SK-N-SH (cell line): ENCODE data around the gene RAB27B.

Source experiments
- CTCF ChIP-seq: fragments of 200-600 bp; sonication (generic); IDR thresholded peaks from 2 replicates; pipeline ENCODE4 v1.6.1; 2017; ENCODE audit warnings: antibody characterized with exemption, mild to moderate bottlenecking, moderate library complexity
- EP300 ChIP-seq, 2 experiments: IDR thresholded peaks; 2 replicates each; pipeline versions ENCODE4 v1.4.0 to v1.6.1; 2012; ENCODE audit warnings: borderline replicate concordance in 1 of 2, low read depth in 1 of 2, low read length in 1 of 2
- EZH2phosphoT487 ChIP-seq: fragments of 200-600 bp; sonication (generic); IDR thresholded peaks from 2 replicates; pipeline ENCODE4 v1.6.1; 2017; ENCODE audit warnings: low read depth, mixed run types, mild to moderate bottlenecking, antibody characterized with exemption, moderate library complexity, borderline replicate concordance
- GABPA ChIP-seq: IDR thresholded peaks from 2 replicates; pipeline ENCODE4 v1.4.0; 2012; ENCODE audit warnings: low read depth, mild to moderate bottlenecking
- GATA2 ChIP-seq: sonication (generic); formaldehyde crosslinking; IDR thresholded peaks from 2 replicates; pipeline ENCODE4 v1.5.0; 2020; ENCODE audit warnings: mild to moderate bottlenecking, missing genetic modification reagents
- IRF3 ChIP-seq: fragments of 150-350 bp; IDR thresholded peaks from 2 replicates; pipeline ENCODE4 v1.6.1; 2016; ENCODE audit warnings: mild to moderate bottlenecking, low read depth, low read length
- JUND ChIP-seq: IDR thresholded peaks from 2 replicates; pipeline ENCODE4 v1.4.0; 2012
- MAX ChIP-seq: IDR thresholded peaks from 2 replicates; pipeline ENCODE4 v1.4.0; 2012; ENCODE audit warnings: low read depth
- MXI1 ChIP-seq: IDR thresholded peaks from 2 replicates; pipeline ENCODE4 v1.6.1; 2012; ENCODE audit warnings: mild to moderate bottlenecking, low read depth, low read length, improper control_type of control experiment
- RAD21 ChIP-seq: IDR thresholded peaks from 2 replicates; pipeline ENCODE4 v1.6.1; 2012; ENCODE audit warnings: mild to moderate bottlenecking, low read length
- SIN3A ChIP-seq: IDR thresholded peaks from 2 replicates; pipeline ENCODE4 v1.6.1; 2012; ENCODE audit warnings: low read depth, mild to moderate bottlenecking, low read length, moderate library complexity, borderline replicate concordance
- TAF1 ChIP-seq: IDR thresholded peaks from 2 replicates; pipeline ENCODE4 v1.6.1; 2012; ENCODE audit warnings: low read depth, mild to moderate bottlenecking, low read length, moderate library complexity, borderline replicate concordance
- YY1 ChIP-seq: IDR thresholded peaks from 2 replicates; pipeline ENCODE4 v1.4.0; 2012; ENCODE audit warnings: low read depth, mild to moderate bottlenecking
- ZBTB33 ChIP-seq: IDR thresholded peaks from 2 replicates; pipeline ENCODE4 v1.4.0; 2012; ENCODE audit warnings: low read depth, borderline replicate concordance

- TF ChIP-seq SIN3A (no peak), GABPA (no peak), TAF1 (no peak), RAD21 (no peak), GATA2 (CRISPR knock-in tag) (no peak), CTCF (no peak), JUND (no peak), ZBTB33 (no peak), IRF3 (no peak), MXI1 (no peak), EZH2phosphoT487 (no peak), EP300 (IDR thresholded peaks at IDR 0.05; ENCODE audit: borderline replicate concordance in 1 of 2, low read depth in 1 of 2, low read length in 1 of 2) (no peak), YY1 (no peak), MAX (no peak)
Measured at GRCh38 chr18:54807303-54807702, 21.0 kb upstream of the RAB27B start.
